GM19324 (cell line): ENCODE measurements around the gene ZNF831.

Experiments used
- ATAC-seq: cut with Tn5 transposase; IDR thresholded peaks from one replicate; pipeline ENCODE4 v1.9.1; 2021; ENCODE audit warnings: mild to moderate bottlenecking, moderate library complexity; ENCODE audit not compliant: unreplicated experiment, low FRiP score

Gene ZNF831

GRCh38 chr20:59291740-59292383, 128.2 kb downstream of the ZNF831 start:
- no peak for ATAC-seq

DNA sequence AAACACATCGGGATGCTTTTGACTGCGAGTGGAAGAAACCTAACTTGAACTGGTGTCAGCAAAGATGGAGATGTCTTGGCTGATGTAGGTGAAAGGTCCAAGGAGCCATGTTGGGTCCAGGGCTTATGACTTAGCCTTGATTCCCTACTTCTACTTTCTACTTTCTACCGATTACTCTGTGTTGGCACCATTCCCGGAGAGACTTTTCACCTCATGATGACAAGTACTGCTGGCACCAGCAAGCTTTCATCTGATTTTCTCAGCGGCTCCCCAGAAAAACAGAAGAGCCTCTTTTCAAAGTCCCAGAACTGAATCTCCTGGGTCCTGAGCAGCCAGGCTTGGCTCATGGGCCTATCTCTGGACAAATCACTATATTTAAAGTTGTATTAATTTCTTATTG, 131.9 kb downstream of the ZNF831 start:
- ATAC-seq: no peak

- no peak for ATAC-seq
Measured at GRCh38 chr20:59297686-59298085, 134.1 kb downstream of the ZNF831 start.

DNA sequence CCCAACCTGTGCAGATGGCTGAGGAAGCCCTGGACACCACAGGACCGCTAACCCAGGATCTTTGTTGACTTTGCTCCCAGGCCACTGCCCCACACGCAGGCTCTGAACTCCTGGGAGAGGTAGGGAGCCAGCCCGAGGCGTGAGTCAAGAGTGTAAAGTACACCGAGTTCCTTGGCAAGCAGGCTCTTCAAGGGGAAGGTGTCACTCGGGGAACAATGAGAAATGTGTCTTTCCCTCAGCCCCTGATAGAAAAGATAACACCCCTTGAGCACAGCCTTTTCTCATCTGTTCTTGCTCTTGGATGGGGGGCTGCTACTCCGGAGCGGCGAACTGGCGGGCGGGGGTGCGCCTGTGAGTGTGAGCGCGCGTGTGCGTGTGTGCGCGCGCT, 136.3 kb downstream of the ZNF831 start:
- ATAC-seq: no peak

GRCh38 chr20:59300333-59301081, 136.9 kb downstream of the ZNF831 start, which contains the start of gene EDN3:
EDN3 (plus strand) TSS chr20:59300611; CDS start chr20:59300813, 202 bp downstream.
- no peak for ATAC-seq

DNA sequence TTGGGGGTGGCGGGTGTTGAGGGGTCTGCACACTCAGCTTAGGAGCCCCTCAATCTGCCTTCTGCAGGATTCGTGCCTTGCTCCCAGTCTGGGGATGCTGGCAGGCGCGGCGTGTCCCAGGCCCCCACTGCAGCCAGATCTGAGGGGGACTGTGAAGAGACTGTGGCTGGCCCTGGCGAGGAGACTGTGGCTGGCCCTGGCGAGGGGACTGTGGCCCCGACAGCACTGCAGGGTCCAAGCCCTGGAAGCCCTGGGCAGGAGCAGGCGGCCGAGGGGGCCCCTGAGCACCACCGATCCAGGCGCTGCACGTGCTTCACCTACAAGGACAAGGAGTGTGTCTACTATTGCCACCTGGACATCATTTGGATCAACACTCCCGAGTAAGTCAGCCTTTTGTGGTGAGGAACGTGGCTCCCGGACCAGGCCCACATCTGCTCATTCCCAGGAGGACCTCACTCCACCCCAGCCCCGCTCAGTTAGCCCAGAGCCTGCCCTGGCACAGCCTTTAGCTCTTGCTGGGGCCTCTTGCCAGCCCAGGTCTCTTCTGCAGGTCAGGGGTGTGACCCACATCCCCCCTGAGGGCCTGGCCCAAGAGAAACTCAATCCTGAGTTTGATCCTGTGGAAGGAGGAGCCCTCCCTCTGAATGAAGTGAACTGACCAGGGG, 137.9 kb downstream of the ZNF831 start:
- no peak for ATAC-seq

GRCh38 chr20:59305908-59306655, 142.5 kb downstream of the ZNF831 start:
- no peak for ATAC-seq

DNA sequence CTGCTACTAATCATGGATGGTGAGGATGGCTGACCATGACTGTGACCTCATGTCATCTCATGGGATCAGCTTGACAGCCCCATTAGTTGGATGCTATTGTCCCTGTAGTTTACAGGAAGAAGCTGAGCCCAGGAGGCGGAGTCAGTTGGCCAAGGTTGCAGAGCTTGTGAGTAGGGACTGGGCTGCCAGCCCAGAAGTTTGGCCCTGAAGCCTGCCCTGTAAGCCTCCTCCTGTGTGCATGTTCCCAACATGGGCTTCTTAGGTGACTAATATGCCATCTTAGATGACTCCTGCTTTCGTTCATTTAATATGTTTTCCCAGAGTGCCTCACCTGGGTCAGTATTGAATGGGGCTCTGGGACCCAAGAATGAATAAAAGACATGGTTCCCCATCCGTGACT, 143.6 kb downstream of the ZNF831 start:
- no peak for ATAC-seq
